Measurements from ENCODE around the gene LZTR1. TPM values are rescaled to one million over a fixed set of nuclear protein-coding genes. Genes with fewer than 3 reads are reported as not detected.
"Not testable (repeated sequence)": the region's sequence is repeated elsewhere in the genome, so short reads cannot be mapped to it uniquely, and the experiment has no call there.

Gene LZTR1
- total RNA-seq, 1 experiment from 2014 or later, result 41.0 TPM

GRCh38 chr22:20940186-20940651 lies 41.9 kb upstream of the LZTR1 start:
- no peaks in the 10 kb centered on the region for H3K9me2 ChIP-seq (replicated peaks; ENCODE audit: low read length)
- H3K36me3 ChIP-seq (ENCODE audit: low read depth, low read length), result peaks cover 6% of the 10 kb centered on the region
- H3K27ac ChIP-seq (ENCODE audit: low read length), result no peak overlapping the region
- no peak overlapping the region for H3K4me2 ChIP-seq (ENCODE audit: low read length)
- H3K9me3 ChIP-seq (ENCODE audit: low read length), result no peaks in the 10 kb centered on the region
- ATAC-seq (no peak), DNase-seq (no peak)
- H3K4me1 ChIP-seq (ENCODE audit: insufficient read depth, low read length), result peaks cover under 1% of the 10 kb centered on the region; the same call in 1 of the 2 replicates
- intact Hi-C loops (cut with micrococcal nuclease), result no loop called here
- no peaks in the 10 kb centered on the region for H3F3A ChIP-seq (ENCODE audit: low read length, unreplicated experiment)
- BruUV-seq (replicated peaks), result no TSS peak
- H2AFZ ChIP-seq (ENCODE audit: low read length), result no peak overlapping the region
- peaks cover 62% of the 10 kb centered on the region for H4K20me1 ChIP-seq (ENCODE audit: low read length)
- H3K9ac ChIP-seq (ENCODE audit: low read length), result no peak overlapping the region
- ChIA-PET POLR2A (ENCODE audit: unreplicated experiment) (no interaction called here), CTCF (no interaction called here)
- TF ChIP-seq CTCF (conservative IDR thresholded peaks at IDR 0.05; ENCODE audit: low read depth, low read length) (no peak), EZH2 (IDR thresholded peaks at IDR 0.05; ENCODE audit: low read length, unreplicated experiment) (no peak), EZH2phosphoT487 (IDR thresholded peaks at IDR 0.05; ENCODE audit: borderline replicate concordance, low read length) (no peak)
- H3K79me2 ChIP-seq (ENCODE audit: low read length), result peaks cover 98% of the 10 kb centered on the region
- no peaks in the 10 kb centered on the region for H3K27me3 ChIP-seq (ENCODE audit: low read length)
- H3K4me3 ChIP-seq (ENCODE audit: low read length), result no peak overlapping the region

GRCh38 chr22:20940904-20941385 lies 41.2 kb upstream of the LZTR1 start:
- Histone ChIP-seq H3K36me3 (ENCODE audit: low read depth, low read length) (peaks cover 6% of the 10 kb centered on the region), H3K79me2 (ENCODE audit: low read length) (peaks cover 98% of the 10 kb centered on the region), H4K20me1 (ENCODE audit: low read length) (peaks cover 68% of the 10 kb centered on the region), H3K27me3 (ENCODE audit: low read length) (no peaks in the 10 kb centered on the region), H3K4me2 (ENCODE audit: low read length) (no peak overlapping the region), H3F3A (ENCODE audit: low read length, unreplicated experiment) (no peaks in the 10 kb centered on the region), H3K4me1 (ENCODE audit: insufficient read depth, low read length) (peaks cover 7% of the 10 kb centered on the region; the same call in 1 of the 2 replicates), H3K9ac (ENCODE audit: low read length) (no peak overlapping the region), H3K27ac (ENCODE audit: low read length) (no peak overlapping the region), H3K9me3 (ENCODE audit: low read length) (no peaks in the 10 kb centered on the region), H3K4me3 (ENCODE audit: low read length) (no peak overlapping the region), H2AFZ (ENCODE audit: low read length) (no peak overlapping the region), H3K9me2 (replicated peaks; ENCODE audit: low read length) (no peaks in the 10 kb centered on the region)
- no TSS peak for BruUV-seq (replicated peaks)
- CTCF ChIA-PET, result no interaction called here
- intact Hi-C loops (cut with micrococcal nuclease), result no loop called here
- ATAC-seq (no peak), DNase-seq (no peak)
- TF ChIP-seq CTCF (conservative IDR thresholded peaks at IDR 0.05; ENCODE audit: low read depth, low read length) (no peak), EZH2 (IDR thresholded peaks at IDR 0.05; ENCODE audit: low read length, unreplicated experiment) (no peak), EZH2phosphoT487 (IDR thresholded peaks at IDR 0.05; ENCODE audit: borderline replicate concordance, low read length) (no peak)
- POLR2A ChIA-PET (ENCODE audit: unreplicated experiment), result no interaction called here

GRCh38 chr22:20942203-20942902 lies 39.7 kb upstream of the LZTR1 start:
- H3K27me3 ChIP-seq (ENCODE audit: low read length); H2AFZ ChIP-seq (ENCODE audit: low read length); H3K4me2 ChIP-seq (ENCODE audit: low read length); BruUV-seq (replicated peaks); H3K36me3 ChIP-seq (ENCODE audit: low read depth, low read length); intact Hi-C loops (cut with micrococcal nuclease); POLR2A ChIA-PET (ENCODE audit: unreplicated experiment); CTCF ChIA-PET; H3K4me3 ChIP-seq (ENCODE audit: low read length); DNase-seq; H3K9me3 ChIP-seq (ENCODE audit: low read length); H3K9me2 ChIP-seq (replicated peaks; ENCODE audit: low read length); H3K9ac ChIP-seq (ENCODE audit: low read length); H3F3A ChIP-seq (ENCODE audit: low read length, unreplicated experiment); ATAC-seq; H3K27ac ChIP-seq (ENCODE audit: low read length): not testable (repeated sequence)
- H4K20me1 ChIP-seq (ENCODE audit: low read length), result peaks cover 68% of the 10 kb centered on the region
- peaks cover 98% of the 10 kb centered on the region for H3K79me2 ChIP-seq (ENCODE audit: low read length)
- peaks cover 13% of the 10 kb centered on the region; the same call in 1 of the 2 replicates for H3K4me1 ChIP-seq (ENCODE audit: insufficient read depth, low read length)

Measured in PC-3 (cell line).